ENCODE data around the gene SEC61B. TPM values are rescaled to one million over a fixed set of nuclear protein-coding genes. Genes with fewer than 3 reads are reported as not detected.

The SEC61B gene
- total RNA-seq, 1 experiment from 2014 or later, result 167 TPM

DNA sequence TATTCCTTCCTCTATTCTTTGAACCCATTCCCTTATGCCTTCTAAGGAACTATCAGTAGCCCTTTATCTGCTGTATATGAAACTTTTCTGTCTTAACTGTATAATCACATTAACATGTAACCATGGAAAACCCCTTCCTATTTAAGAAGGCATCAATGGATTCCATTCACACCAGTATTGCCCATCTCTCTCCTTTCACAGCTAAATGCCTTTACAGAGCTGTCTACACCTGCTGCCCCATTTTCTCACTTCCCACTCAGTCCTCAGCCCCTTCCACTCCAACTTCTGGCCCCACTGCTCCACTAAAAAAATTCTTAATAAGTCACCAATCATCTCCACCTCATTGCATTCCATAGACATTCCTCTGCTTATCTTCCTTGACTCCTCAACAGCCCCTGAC is 50.8 kb downstream of the SEC61B start:
- no peak overlapping the region for H3K4me3 Mint-ChIP-seq
- ATAC-seq (no peak), DNase-seq (ENCODE audit: low spot score) (no peak)
- H3K4me1 Mint-ChIP-seq, result no peaks in the 10 kb centered on the region
- CTCF ChIA-PET, result no interaction called here
- peaks cover 4% of the 10 kb centered on the region; the same call in 1 of the 2 replicates for H3K9me3 Mint-ChIP-seq
- H3K36me3 Mint-ChIP-seq, result no peaks in the 10 kb centered on the region
- H3K27me3 Mint-ChIP-seq (ENCODE audit: low read depth), result peaks cover 4% of the 10 kb centered on the region; the same call in 1 of the 2 replicates
- POLR2A ChIA-PET, result no interaction called here
- TF ChIP-seq MAX (CRISPR knock-in tag; IDR thresholded peaks at IDR 0.05) (no peak), JUN (CRISPR knock-in tag; IDR thresholded peaks at IDR 0.05) (no peak), RELA (CRISPR knock-in tag; IDR thresholded peaks at IDR 0.05; ENCODE audit: borderline replicate concordance) (no peak), STAT6 (CRISPR knock-in tag; conservative IDR thresholded peaks at IDR 0.05; ENCODE audit: low read depth) (no peak), GABPB1 (CRISPR knock-in tag; IDR thresholded peaks at IDR 0.05) (no peak), HMGA2 (CRISPR knock-in tag; IDR thresholded peaks at IDR 0.05) (no peak), NR1H2 (CRISPR knock-in tag; IDR thresholded peaks at IDR 0.05) (no peak), NFYB (CRISPR knock-in tag; conservative IDR thresholded peaks at IDR 0.05; ENCODE audit: low read depth) (no peak), ZNF423 (CRISPR knock-in tag; IDR thresholded peaks at IDR 0.05) (no peak), ELF4 (CRISPR knock-in tag; IDR thresholded peaks at IDR 0.05; ENCODE audit: low read depth) (no peak), GRHL2 (CRISPR knock-in tag; IDR thresholded peaks at IDR 0.05; ENCODE audit: insufficient replicate concordance, severe bottlenecking) (no peak), ZBTB21 (CRISPR knock-in tag; IDR thresholded peaks at IDR 0.05; ENCODE audit: borderline replicate concordance) (no peak), ZNF263 (CRISPR knock-in tag; IDR thresholded peaks at IDR 0.05; ENCODE audit: low read depth) (no peak)
- TF ChIP-seq, protein P1, sequence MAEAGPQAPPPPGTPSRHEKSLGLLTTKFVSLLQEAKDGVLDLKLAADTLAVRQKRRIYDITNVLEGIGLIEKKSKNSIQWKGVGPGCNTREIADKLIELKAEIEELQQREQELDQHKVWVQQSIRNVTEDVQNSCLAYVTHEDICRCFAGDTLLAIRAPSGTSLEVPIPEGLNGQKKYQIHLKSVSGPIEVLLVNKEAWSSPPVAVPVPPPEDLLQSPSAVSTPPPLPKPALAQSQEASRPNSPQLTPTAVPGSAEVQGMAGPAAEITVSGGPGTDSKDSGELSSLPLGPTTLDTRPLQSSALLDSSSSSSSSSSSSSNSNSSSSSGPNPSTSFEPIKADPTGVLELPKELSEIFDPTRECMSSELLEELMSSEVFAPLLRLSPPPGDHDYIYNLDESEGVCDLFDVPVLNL (CRISPR knock-in tag; IDR thresholded peaks at IDR 0.05; ENCODE audit: borderline replicate concordance, low read depth), result no peak
- no peak overlapping the region for H3K27ac Mint-ChIP-seq

DNA sequence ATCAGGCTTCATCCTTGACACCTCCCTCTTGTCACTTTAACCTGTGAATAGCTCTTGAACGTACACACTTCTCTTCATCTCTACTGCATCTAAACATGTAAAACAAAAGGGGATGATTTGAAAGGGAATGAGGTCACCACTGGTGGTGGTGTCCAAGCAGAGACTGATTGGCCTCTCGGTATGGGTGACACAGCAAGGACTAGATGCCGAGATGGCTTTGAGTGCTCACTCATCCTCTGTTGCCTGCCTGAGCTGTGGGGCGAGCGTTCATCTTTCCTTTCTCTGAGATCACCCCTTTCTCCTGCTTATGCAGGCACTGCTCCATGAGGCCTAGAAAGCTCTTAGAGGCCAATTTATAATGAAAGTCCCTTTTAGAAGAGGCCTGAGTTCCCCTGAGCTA is 51.9 kb downstream of the SEC61B start:
- peaks cover 4% of the 10 kb centered on the region; the same call in 1 of the 2 replicates for H3K9me3 Mint-ChIP-seq
- ChIA-PET POLR2A (interaction anchor here (0.6 to 0.7 kb wide), 2 partner anchors 57 to 547 kb away, joined by 3 read pairs; no protein-coding TSS in a partner anchor), CTCF (no interaction called here)
- no peaks in the 10 kb centered on the region for H3K36me3 Mint-ChIP-seq
- H3K27me3 Mint-ChIP-seq (ENCODE audit: low read depth), result peaks cover 4% of the 10 kb centered on the region; the same call in 1 of the 2 replicates
- no peak for ATAC-seq
- H3K27ac Mint-ChIP-seq, result no peak overlapping the region
- H3K4me3 Mint-ChIP-seq, result no peak overlapping the region
- H3K4me1 Mint-ChIP-seq, result no peaks in the 10 kb centered on the region
- DNase-seq (ENCODE audit: low spot score), result no peak
- TF ChIP-seq, protein P2, sequence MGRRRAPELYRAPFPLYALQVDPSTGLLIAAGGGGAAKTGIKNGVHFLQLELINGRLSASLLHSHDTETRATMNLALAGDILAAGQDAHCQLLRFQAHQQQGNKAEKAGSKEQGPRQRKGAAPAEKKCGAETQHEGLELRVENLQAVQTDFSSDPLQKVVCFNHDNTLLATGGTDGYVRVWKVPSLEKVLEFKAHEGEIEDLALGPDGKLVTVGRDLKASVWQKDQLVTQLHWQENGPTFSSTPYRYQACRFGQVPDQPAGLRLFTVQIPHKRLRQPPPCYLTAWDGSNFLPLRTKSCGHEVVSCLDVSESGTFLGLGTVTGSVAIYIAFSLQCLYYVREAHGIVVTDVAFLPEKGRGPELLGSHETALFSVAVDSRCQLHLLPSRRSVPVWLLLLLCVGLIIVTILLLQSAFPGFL (CRISPR knock-in tag; IDR thresholded peaks at IDR 0.05; ENCODE audit: borderline replicate concordance), result no peak
- TF ChIP-seq, protein P3, sequence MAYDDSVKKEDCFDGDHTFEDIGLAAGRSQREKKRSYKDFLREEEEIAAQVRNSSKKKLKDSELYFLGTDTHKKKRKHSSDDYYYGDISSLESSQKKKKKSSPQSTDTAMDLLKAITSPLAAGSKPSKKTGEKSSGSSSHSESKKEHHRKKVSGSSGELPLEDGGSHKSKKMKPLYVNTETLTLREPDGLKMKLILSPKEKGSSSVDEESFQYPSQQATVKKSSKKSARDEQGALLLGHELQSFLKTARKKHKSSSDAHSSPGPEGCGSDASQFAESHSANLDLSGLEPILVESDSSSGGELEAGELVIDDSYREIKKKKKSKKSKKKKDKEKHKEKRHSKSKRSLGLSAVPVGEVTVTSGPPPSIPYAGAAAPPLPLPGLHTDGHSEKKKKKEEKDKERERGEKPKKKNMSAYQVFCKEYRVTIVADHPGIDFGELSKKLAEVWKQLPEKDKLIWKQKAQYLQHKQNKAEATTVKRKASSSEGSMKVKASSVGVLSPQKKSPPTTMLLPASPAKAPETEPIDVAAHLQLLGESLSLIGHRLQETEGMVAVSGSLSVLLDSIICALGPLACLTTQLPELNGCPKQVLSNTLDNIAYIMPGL (CRISPR knock-in tag; IDR thresholded peaks at IDR 0.05), result no peak
- TF ChIP-seq ZNF317 (CRISPR knock-in tag; IDR thresholded peaks at IDR 0.05; ENCODE audit: borderline replicate concordance, low read depth) (no peak), MLX (CRISPR knock-in tag; IDR thresholded peaks at IDR 0.05) (no peak), ETV6 (CRISPR knock-in tag; IDR thresholded peaks at IDR 0.05) (no peak), ZNF423 (CRISPR knock-in tag; IDR thresholded peaks at IDR 0.05) (no peak), MAX (CRISPR knock-in tag; IDR thresholded peaks at IDR 0.05) (no peak), ZNF232 (CRISPR knock-in tag; IDR thresholded peaks at IDR 0.05) (no peak), ZNF138 (CRISPR knock-in tag; conservative IDR thresholded peaks at IDR 0.05) (no peak), NR1H2 (CRISPR knock-in tag; IDR thresholded peaks at IDR 0.05) (no peak)
- TF ChIP-seq, protein P4, sequence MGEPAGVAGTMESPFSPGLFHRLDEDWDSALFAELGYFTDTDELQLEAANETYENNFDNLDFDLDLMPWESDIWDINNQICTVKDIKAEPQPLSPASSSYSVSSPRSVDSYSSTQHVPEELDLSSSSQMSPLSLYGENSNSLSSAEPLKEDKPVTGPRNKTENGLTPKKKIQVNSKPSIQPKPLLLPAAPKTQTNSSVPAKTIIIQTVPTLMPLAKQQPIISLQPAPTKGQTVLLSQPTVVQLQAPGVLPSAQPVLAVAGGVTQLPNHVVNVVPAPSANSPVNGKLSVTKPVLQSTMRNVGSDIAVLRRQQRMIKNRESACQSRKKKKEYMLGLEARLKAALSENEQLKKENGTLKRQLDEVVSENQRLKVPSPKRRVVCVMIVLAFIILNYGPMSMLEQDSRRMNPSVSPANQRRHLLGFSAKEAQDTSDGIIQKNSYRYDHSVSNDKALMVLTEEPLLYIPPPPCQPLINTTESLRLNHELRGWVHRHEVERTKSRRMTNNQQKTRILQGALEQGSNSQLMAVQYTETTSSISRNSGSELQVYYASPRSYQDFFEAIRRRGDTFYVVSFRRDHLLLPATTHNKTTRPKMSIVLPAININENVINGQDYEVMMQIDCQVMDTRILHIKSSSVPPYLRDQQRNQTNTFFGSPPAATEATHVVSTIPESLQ (CRISPR knock-in tag; IDR thresholded peaks at IDR 0.05), result no peak
- TF ChIP-seq, protein P5, sequence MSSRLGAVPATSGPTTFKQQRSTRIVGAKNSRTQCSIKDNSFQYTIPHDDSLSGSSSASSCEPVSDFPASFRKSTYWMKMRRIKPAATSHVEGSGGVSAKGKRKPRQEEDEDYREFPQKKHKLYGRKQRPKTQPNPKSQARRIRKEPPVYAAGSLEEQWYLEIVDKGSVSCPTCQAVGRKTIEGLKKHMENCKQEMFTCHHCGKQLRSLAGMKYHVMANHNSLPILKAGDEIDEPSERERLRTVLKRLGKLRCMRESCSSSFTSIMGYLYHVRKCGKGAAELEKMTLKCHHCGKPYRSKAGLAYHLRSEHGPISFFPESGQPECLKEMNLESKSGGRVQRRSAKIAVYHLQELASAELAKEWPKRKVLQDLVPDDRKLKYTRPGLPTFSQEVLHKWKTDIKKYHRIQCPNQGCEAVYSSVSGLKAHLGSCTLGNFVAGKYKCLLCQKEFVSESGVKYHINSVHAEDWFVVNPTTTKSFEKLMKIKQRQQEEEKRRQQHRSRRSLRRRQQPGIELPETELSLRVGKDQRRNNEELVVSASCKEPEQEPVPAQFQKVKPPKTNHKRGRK (CRISPR knock-in tag; IDR thresholded peaks at IDR 0.05; ENCODE audit: borderline replicate concordance), result no peak

All from WTC11 (cell line).